Measurements from ENCODE around the gene SORBS1. TPM values are rescaled to one million over a fixed set of nuclear protein-coding genes. Genes with fewer than 3 reads are reported as not detected.

The SORBS1 gene
- total and polyA plus RNA-seq, 9 of the 15 experiments (the other 6 are each of a cell fraction or from before 2014, with no cell fraction given) = 2.0 to 13.3 (median 6.5) TPM

DNA sequence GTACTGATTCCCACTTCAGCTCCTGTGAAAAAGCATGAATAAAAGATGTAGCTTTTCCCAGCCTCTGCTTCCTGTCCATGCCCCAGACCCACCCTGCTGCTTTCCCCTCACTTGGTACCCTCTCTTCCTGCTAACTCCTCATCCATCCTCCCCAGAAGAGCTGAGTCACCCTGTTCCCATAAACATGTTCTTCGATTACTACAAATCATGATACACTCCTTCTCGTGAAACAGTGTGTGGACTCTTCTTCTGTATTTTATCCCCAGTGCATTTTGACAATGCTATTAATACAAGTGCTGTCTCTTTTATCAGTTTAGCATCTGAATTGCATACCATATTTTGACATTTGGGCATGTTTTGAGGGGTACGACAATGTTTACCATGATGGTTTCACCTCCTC, 45.8 kb upstream of the SORBS1 start:
- Histone ChIP-seq H3K9me1 (ENCODE audit: control insufficient read depth, insufficient read depth, low read length) (no peaks in the 10 kb centered on the region), H3K27me3 (ENCODE audit: control insufficient read depth in 2 of 2, insufficient read depth in 2 of 2, low read length in 2 of 2) (no peaks in the 10 kb centered on the region), H3K9ac (ENCODE audit: insufficient read depth in 1 of 2, low read depth in 2 of 2, low read length in 2 of 2) (no peak overlapping the region), H3K79me2 (ENCODE audit: control insufficient read depth, insufficient read depth, low read length) (no peaks in the 10 kb centered on the region), H3K4me2 (ENCODE audit: insufficient read depth, low read length) (no peak overlapping the region), H3K4me1 (replicated peaks in 1 of 2; ENCODE audit: control insufficient read depth in 2 of 2, insufficient read depth in 2 of 2, low read length in 2 of 2) (no peaks in the 10 kb centered on the region), H3K36me3 (ENCODE audit: control insufficient read depth, insufficient read depth, low read length) (peaks cover 56% of the 10 kb centered on the region; the same call in 2 of the 3 replicates), H3K9me3 (replicated peaks; ENCODE audit: control insufficient read depth, insufficient read depth, low read depth, low read length) (no peaks in the 10 kb centered on the region), H3K27ac (ENCODE audit: extremely low read depth, low read depth, low read length) (no peak overlapping the region), H4K20me1 (replicated peaks; ENCODE audit: control insufficient read depth, insufficient read depth, low read length) (no peaks in the 10 kb centered on the region), H2AFZ (ENCODE audit: low read depth, low read length) (no peak overlapping the region), H3K4me3 (no peak overlapping the region)
- in situ Hi-C loops (cut with MboI) (loop anchor here (25.0 kb wide), 2 partner anchors 470 to 995 kb away; no protein-coding TSS in a partner anchor), intact Hi-C loops (cut with micrococcal nuclease) (no loop called here)
- ChIA-PET POLR2A (interaction anchor here (0.7 kb wide), 1 partner anchor 180 kb away, joined by 3 read pairs; no protein-coding TSS in a partner anchor), CTCF (ENCODE audit: low intra/inter-chr PET ratio) (no interaction called here)
- ATAC-seq (no peak), FAIRE-seq (no peak), DNase-seq (ENCODE audit: extremely low read depth in 1 of 4, low spot score in 3 of 4) (no peak)
- TF ChIP-seq BDP1 (IDR thresholded peaks at IDR 0.05; ENCODE audit: insufficient read depth, insufficient read length) (no peak), KLF1 (tag; IDR thresholded peaks at IDR 0.05) (no peak)
- TF ChIP-seq, protein P1, sequence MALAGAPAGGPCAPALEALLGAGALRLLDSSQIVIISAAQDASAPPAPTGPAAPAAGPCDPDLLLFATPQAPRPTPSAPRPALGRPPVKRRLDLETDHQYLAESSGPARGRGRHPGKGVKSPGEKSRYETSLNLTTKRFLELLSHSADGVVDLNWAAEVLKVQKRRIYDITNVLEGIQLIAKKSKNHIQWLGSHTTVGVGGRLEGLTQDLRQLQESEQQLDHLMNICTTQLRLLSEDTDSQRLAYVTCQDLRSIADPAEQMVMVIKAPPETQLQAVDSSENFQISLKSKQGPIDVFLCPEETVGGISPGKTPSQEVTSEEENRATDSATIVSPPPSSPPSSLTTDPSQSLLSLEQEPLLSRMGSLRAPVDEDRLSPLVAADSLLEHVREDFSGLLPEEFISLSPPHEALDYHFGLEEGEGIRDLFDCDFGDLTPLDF (CRISPR knock-in tag; IDR thresholded peaks at IDR 0.05) = no peak
- BruUV-seq (replicated peaks) = no TSS peak
- 69% methylated on average over 3 of the region's 3 CpGs for WGBS (ENCODE audit: insufficient coverage, low coverage, missing lambda C conversion rate)

DNA sequence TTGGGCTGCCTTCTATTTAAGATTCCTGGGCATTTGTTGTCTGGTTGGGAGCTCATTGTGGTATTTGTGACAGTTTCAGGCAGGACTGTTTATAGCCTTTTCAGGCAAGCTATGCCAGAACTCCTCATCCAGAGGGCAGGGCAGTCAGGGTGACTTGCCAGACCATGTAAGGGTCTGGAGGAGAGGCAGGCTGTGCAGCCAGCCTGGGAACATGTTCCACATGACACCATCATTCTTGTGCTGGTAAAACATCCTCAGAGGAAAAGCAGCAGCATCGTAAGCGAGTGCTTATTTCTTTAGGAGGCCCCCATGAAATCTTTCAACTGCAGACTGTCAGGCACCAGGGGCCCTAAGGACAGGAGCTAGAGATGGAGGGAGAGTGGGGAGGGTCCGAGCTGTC, 44.0 kb upstream of the SORBS1 start:
- WGBS (ENCODE audit: insufficient coverage, low coverage, missing lambda C conversion rate) = 90% methylated on average over 3 of the region's 3 CpGs
- Histone ChIP-seq H3K9me3 (replicated peaks; ENCODE audit: control insufficient read depth, insufficient read depth, low read depth, low read length) (no peaks in the 10 kb centered on the region), H3K9ac (ENCODE audit: insufficient read depth in 1 of 2, low read depth in 2 of 2, low read length in 2 of 2) (no peak overlapping the region), H3K79me2 (ENCODE audit: control insufficient read depth, insufficient read depth, low read length) (no peaks in the 10 kb centered on the region), H3K4me3 (no peak overlapping the region), H3K9me1 (ENCODE audit: control insufficient read depth, insufficient read depth, low read length) (no peaks in the 10 kb centered on the region), H3K27ac (ENCODE audit: extremely low read depth, low read depth, low read length) (no peak overlapping the region), H3K36me3 (ENCODE audit: control insufficient read depth, insufficient read depth, low read length) (peaks cover 42% of the 10 kb centered on the region; the same call in 2 of the 3 replicates), H3K27me3 (ENCODE audit: control insufficient read depth in 2 of 2, insufficient read depth in 2 of 2, low read length in 2 of 2) (no peaks in the 10 kb centered on the region), H2AFZ (ENCODE audit: low read depth, low read length) (no peak overlapping the region), H3K4me1 (replicated peaks in 1 of 2; ENCODE audit: control insufficient read depth in 2 of 2, insufficient read depth in 2 of 2, low read length in 2 of 2) (no peaks in the 10 kb centered on the region), H3K4me2 (ENCODE audit: insufficient read depth, low read length) (no peak overlapping the region), H4K20me1 (replicated peaks; ENCODE audit: control insufficient read depth, insufficient read depth, low read length) (no peaks in the 10 kb centered on the region)
- BruUV-seq (replicated peaks) = no TSS peak
- FAIRE-seq (no peak), DNase-seq (ENCODE audit: extremely low read depth in 1 of 4, low spot score in 3 of 4) (no peak), ATAC-seq (no peak)
- ChIA-PET POLR2A (interaction anchor here (0.7 to 1.4 kb wide), 4 partner anchors 12 to 423 kb away, joined by 3 to 5 read pairs (median 4); no protein-coding TSS in a partner anchor), CTCF (ENCODE audit: low intra/inter-chr PET ratio) (interaction anchor here (0.7 kb wide), 1 partner anchor 8 kb away, joined by 3 read pairs; no protein-coding TSS in a partner anchor)
- in situ Hi-C loops (cut with MboI) = loop anchor here (25.0 kb wide), 2 partner anchors 468 to 993 kb away; no protein-coding TSS in a partner anchor
- intact Hi-C loops (cut with micrococcal nuclease) = no loop called here
- TF ChIP-seq SOX6 (IDR thresholded peaks at IDR 0.05) = no peak
- no peak for TF ChIP-seq ZNF175 (CRISPR knock-in tag; IDR thresholded peaks at IDR 0.05; ENCODE audit: low read depth)
- TF ChIP-seq PML (IDR thresholded peaks at IDR 0.05; ENCODE audit: low read length) = no peak
- TF ChIP-seq HDAC2 (IDR thresholded peaks at IDR 0.05) = no peak
- no peak for TF ChIP-seq HNRNPK (IDR thresholded peaks at IDR 0.05; ENCODE audit: low read depth, low read length, poor library complexity, severe bottlenecking)
- TF ChIP-seq CBX1 (IDR thresholded peaks at IDR 0.05; ENCODE audit: low read depth) = no peak
- no peak for TF ChIP-seq ZNF79 (CRISPR knock-in tag; IDR thresholded peaks at IDR 0.05; ENCODE audit: low read depth)
- TF ChIP-seq, protein P2, sequence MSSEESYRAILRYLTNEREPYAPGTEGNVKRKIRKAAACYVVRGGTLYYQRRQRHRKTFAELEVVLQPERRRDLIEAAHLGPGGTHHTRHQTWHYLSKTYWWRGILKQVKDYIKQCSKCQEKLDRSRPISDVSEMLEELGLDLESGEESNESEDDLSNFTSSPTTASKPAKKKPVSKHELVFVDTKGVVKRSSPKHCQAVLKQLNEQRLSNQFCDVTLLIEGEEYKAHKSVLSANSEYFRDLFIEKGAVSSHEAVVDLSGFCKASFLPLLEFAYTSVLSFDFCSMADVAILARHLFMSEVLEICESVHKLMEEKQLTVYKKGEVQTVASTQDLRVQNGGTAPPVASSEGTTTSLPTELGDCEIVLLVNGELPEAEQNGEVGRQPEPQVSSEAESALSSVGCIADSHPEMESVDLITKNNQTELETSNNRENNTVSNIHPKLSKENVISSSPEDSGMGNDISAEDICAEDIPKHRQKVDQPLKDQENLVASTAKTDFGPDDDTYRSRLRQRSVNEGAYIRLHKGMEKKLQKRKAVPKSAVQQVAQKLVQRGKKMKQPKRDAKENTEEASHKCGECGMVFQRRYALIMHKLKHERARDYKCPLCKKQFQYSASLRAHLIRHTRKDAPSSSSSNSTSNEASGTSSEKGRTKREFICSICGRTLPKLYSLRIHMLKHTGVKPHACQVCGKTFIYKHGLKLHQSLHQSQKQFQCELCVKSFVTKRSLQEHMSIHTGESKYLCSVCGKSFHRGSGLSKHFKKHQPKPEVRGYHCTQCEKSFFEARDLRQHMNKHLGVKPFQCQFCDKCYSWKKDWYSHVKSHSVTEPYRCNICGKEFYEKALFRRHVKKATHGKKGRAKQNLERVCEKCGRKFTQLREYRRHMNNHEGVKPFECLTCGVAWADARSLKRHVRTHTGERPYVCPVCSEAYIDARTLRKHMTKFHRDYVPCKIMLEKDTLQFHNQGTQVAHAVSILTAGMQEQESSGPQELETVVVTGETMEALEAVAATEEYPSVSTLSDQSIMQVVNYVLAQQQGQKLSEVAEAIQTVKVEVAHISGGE (CRISPR knock-in tag; IDR thresholded peaks at IDR 0.05) = no peak
